ENCODE measurements around the gene OR4D11. TPM values are rescaled to one million over a fixed set of nuclear protein-coding genes. Genes with fewer than 3 reads are reported as not detected.

OR4D11 gene
- total RNA-seq, result not detected in 2 replicates
- long read RNA-seq, result 0 reads

GRCh38 chr11:59503276-59503675 lies at the start of gene OR4D11:
OR4D11 (plus strand) TSS chr11:59503576; CDS start chr11:59503576, 0 bp downstream.
- no peaks in the 10 kb centered on the region for H3K4me1 Mint-ChIP-seq
- no peak within 1 kb of the TSS for H3K27ac Mint-ChIP-seq (ENCODE audit: unreplicated experiment)
- no peaks in the 10 kb centered on the region for H3K27me3 Mint-ChIP-seq (ENCODE audit: low read depth)
- TF ChIP-seq CTCF (conservative IDR thresholded peaks at IDR 0.05), result no peak
- no peak for DNase-seq (ENCODE audit: low read depth, low spot score)
- peaks cover 2% of the 10 kb centered on the region for H3K9me3 Mint-ChIP-seq
- H3K4me3 Mint-ChIP-seq, result no peak within 1 kb of the TSS
- no peaks in the 10 kb centered on the region for H3K36me3 Mint-ChIP-seq (ENCODE audit: low read depth)

- H3K27me3 Mint-ChIP-seq (ENCODE audit: low read depth), result no peaks in the 10 kb centered on the region
- no peaks in the 10 kb centered on the region for H3K36me3 Mint-ChIP-seq (ENCODE audit: low read depth)
- TF ChIP-seq CTCF (conservative IDR thresholded peaks at IDR 0.05), result no peak
- H3K27ac Mint-ChIP-seq (ENCODE audit: unreplicated experiment), result no peak within 1 kb of the TSS
- DNase-seq (ENCODE audit: low read depth, low spot score), result no peak
- no peak within 1 kb of the TSS for H3K4me3 Mint-ChIP-seq
- H3K9me3 Mint-ChIP-seq, result peaks cover 3% of the 10 kb centered on the region
- no peaks in the 10 kb centered on the region for H3K4me1 Mint-ChIP-seq
These were observed 46.7 kb upstream of the OR4D11 start, which contains the start of gene OR4D6 for GRCh38 chr11:59456661-59457060. OR4D6 (plus strand) TSS chr11:59456961; CDS start chr11:59456961, 0 bp downstream.

- Mint-ChIP-seq H3K9me3 (peaks cover 3% of the 10 kb centered on the region), H3K4me3 (no peak overlapping the region), H3K27ac (ENCODE audit: unreplicated experiment) (no peak overlapping the region), H3K27me3 (ENCODE audit: low read depth) (peaks cover 5% of the 10 kb centered on the region), H3K36me3 (ENCODE audit: low read depth) (no peaks in the 10 kb centered on the region), H3K4me1 (no peaks in the 10 kb centered on the region)
- DNase-seq (ENCODE audit: low read depth, low spot score), result no peak
- TF ChIP-seq CTCF (conservative IDR thresholded peaks at IDR 0.05), result no peak
These were observed 43.5 kb upstream of the OR4D11 start for GRCh38 chr11:59459916-59460315.

- H3K9me3 Mint-ChIP-seq, result no peaks in the 10 kb centered on the region
- peaks cover 8% of the 10 kb centered on the region for H3K27me3 Mint-ChIP-seq (ENCODE audit: low read depth)
- no peak overlapping the region for H3K4me3 Mint-ChIP-seq
- no peak for DNase-seq (ENCODE audit: low read depth, low spot score)
- H3K27ac Mint-ChIP-seq (ENCODE audit: unreplicated experiment), result no peak overlapping the region
- TF ChIP-seq CTCF (conservative IDR thresholded peaks at IDR 0.05), result no peak
- H3K4me1 Mint-ChIP-seq, result no peaks in the 10 kb centered on the region
- no peaks in the 10 kb centered on the region for H3K36me3 Mint-ChIP-seq (ENCODE audit: low read depth)
These were observed 40.2 kb upstream of the OR4D11 start for GRCh38 chr11:59463190-59463641.

- peaks cover 24% of the 10 kb centered on the region for H3K27me3 Mint-ChIP-seq (ENCODE audit: low read depth)
- H3K27ac Mint-ChIP-seq (ENCODE audit: unreplicated experiment), result no peak within 1 kb of the TSS
- no peak for TF ChIP-seq CTCF (conservative IDR thresholded peaks at IDR 0.05)
- no peak within 1 kb of the TSS for H3K4me3 Mint-ChIP-seq
- no peaks in the 10 kb centered on the region for H3K4me1 Mint-ChIP-seq
- no peaks in the 10 kb centered on the region for H3K9me3 Mint-ChIP-seq
- no peak for DNase-seq (ENCODE audit: low read depth, low spot score)
- H3K36me3 Mint-ChIP-seq (ENCODE audit: low read depth), result no peaks in the 10 kb centered on the region
These were observed 30.4 kb upstream of the OR4D11 start, which contains the start of gene OR4D10 for GRCh38 chr11:59473015-59473414. OR4D10 (plus strand) TSS chr11:59473315; CDS start chr11:59477430, 4,115 bp downstream.
